Tongue (tissue), 2 donors: ENCODE measurements around the gene MMP17. TPM values are rescaled to one million over a fixed set of nuclear protein-coding genes. Genes with fewer than 3 reads are reported as not detected.

Experiments used
- DNase-seq: peaks from one replicate; pipeline ENCODE4 v3.0.0-alpha.2; 2015
- total RNA-seq: library from RNA; depleted of rRNA; stranded (reverse); fragments of >200 nt; gene quantifications from one replicate; pipeline ENCODE4 v1.2.3, GENCODE V29; 2014

MMP17 gene
- 6.8 TPM for total RNA-seq

- DNase-seq, result peak; percentile 73
These were observed at the start of gene MMP17 for GRCh38 chr12:131827961-131828534. MMP17 (plus strand) TSS chr12:131828393; CDS start chr12:131828495, 102 bp downstream.

- no peak for DNase-seq
These were observed 49.2 kb upstream of the MMP17 start for GRCh38 chr12:131779027-131779426.

DNA sequence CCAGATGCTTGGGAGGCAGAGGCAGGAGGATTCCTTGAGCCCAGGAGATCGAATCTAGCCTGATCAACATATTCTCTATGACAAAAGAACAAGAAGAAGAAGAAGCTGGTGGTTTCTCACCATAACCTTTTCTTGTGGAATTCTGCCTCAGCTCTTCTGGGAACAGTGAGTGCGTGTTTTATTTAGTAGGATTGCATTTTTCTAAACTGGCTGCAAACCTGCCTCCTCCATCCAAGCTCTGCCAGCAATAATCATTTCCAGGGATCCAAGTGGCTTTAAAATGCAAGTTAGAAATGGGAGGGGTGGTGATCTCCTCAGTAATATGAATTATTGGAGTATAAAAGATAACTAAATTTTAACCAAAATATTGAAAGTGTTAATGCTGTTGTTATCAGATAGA lies 46.1 kb upstream of the MMP17 start:
- DNase-seq, result no peak

GRCh38 chr12:131783915-131784541 lies 44.2 kb upstream of the MMP17 start:
- peak; percentile 28 for DNase-seq

GRCh38 chr12:131784909-131785762 lies 43.1 kb upstream of the MMP17 start:
- peak; percentile 13 for DNase-seq

- DNase-seq, result no peak
These were observed 42.3 kb upstream of the MMP17 start for GRCh38 chr12:131785763-131786330.

DNA sequence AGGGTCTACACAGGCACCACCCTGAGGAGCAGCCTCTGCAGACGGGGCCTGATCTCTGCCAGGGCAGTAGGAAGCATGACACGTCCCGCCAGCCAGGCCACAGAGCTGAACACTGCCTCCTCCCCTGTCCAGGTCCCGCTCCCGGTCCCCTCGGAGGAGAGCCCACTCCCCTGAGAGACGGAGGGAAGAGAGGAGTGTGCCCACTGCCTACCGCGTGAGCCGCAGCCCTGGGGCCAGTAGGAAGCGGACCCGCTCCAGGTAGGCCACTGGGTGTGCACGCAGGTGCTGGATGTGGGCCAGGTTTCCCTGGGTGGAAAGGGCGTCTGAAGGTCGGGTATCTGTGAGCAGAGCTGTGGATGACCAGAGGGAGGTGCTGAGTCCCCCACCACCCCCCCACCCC lies 41.9 kb upstream of the MMP17 start:
- no peak for DNase-seq

DNA sequence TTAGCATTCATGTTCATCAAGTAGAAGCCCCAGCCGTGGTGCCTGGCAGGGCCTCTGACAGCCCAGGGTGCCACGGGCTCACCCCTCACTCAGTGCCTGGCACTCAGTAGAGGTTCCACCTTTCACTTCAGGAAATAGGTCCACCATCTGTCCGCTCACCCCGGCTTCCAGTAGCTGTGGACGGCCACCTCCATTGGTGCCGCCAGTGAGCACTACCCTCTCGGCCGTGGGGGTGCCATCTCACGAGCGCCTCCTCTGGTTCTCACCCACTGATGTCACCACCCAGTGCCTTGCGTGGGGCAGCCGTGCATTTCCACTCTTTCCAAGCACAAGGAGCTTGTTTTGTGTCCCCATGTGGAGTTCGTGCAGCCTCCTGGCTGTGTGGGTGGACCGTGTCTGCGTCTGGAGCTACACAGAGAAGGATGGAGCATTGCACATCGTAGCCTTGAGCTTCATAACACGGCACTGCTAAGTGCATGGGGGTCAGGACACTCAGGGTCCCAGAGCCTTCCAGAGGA lies 41.0 kb upstream of the MMP17 start:
- no peak for DNase-seq

GRCh38 chr12:131788070-131788469 lies 40.1 kb upstream of the MMP17 start:
- no peak for DNase-seq

DNA sequence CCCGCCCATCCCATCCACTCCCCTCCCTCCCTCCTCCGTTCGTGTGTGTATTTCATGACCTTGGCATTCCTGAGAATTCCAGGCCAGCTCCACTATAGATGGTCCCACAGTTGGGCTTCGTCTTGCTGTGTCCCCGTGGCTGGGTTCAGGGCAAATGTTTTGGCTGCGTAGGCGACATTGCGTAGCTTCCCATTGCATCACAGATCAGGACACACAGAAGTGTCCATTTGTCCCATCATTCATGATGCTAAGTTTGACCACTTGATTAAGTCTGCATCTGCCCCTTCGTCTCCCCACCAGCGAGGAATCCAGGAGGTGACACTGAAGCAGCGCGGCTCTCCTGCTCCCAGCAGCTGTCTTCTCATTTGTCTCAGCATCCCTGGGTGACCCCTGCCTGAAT lies 38.6 kb upstream of the MMP17 start:
- DNase-seq, result no peak

DNA sequence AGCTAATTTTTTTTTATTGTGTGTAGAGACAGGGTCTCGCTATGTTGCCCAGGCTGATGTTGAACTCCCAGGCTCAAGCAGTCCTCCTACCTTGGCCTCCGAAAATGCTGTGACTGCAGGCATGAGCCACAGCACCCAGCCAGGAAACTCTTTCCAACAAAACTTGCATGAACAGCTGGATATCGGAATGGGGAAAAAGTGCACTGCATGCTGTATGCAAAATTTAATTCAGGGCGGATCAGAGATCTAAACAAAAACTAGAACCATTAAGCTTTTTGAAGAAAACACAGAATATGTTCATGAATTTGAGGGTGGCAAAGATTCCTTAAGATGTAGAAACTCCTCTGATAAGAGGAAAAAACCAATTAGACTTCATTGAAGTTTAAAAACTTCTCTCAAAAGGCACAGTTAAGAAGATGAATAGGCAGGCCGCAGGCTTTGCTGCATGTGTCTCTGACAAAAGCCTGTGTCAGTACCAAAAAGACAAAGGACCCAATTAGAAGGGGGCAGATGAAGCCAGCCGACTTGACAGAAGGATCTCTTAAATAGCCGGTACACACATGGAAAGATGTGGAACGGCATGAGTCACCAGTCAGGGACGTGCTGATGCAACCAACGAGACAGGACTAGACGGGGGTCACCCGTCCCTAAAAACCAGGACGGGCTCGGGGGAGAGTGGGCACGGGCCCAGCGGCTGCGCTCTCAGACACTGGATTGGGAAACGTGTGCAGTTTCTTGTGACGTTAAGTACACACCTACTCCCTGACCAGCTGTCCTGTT lies 34.8 kb upstream of the MMP17 start:
- DNase-seq, result no peak

- no peak for DNase-seq
These were observed 34.1 kb upstream of the MMP17 start for GRCh38 chr12:131794061-131794460.

DNA sequence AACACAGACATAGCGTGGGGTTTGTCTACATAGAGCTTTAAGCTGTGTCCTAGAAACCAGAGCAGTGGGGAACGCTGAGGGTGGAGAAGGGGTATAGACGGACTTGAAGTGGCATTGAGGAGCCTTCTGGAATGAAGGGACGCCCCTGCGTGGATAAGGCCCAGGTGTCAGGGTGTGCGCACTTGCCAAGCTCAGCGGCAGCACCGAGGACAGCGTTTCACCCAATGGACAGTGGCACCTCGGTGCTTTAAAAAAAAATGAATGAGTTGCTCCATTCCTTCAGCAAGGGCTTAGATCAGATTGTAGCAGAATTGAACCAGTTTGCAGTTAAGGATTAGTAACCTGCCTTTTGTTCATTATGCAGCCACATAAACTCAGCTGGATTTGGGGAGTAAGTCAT lies 33.6 kb upstream of the MMP17 start:
- no peak for DNase-seq

DNA sequence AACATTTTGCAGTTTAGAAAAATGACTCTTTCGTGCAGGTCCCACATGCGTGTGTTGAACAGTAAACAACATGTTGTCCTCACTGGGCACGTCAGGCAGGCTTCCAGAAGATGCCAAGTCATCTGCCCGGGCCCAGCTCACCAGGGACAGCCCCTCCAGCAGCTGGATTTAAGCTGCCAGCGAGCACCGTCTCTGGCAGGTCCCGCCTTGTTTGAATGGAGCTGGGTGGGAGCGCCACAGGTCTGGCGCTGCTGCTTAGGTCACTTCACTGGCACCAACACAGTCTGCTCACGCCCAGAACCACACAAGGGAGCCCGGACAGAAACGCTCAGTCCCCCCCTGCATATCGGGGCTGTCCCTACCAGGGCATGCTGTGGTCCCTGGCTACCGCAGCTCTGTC lies 33.1 kb upstream of the MMP17 start:
- no peak for DNase-seq

- DNase-seq, result peak; percentile 38
These were observed 32.3 kb upstream of the MMP17 start for GRCh38 chr12:131795690-131796410.

GRCh38 chr12:131796411-131796736 lies 31.8 kb upstream of the MMP17 start:
- no peak for DNase-seq

GRCh38 chr12:131796754-131797587 lies 31.2 kb upstream of the MMP17 start:
- DNase-seq, result no peak

- no peak for DNase-seq
These were observed 30.6 kb upstream of the MMP17 start for GRCh38 chr12:131797588-131797934.

GRCh38 chr12:131799195-131799594 lies 29.0 kb upstream of the MMP17 start:
- no peak for DNase-seq

DNA sequence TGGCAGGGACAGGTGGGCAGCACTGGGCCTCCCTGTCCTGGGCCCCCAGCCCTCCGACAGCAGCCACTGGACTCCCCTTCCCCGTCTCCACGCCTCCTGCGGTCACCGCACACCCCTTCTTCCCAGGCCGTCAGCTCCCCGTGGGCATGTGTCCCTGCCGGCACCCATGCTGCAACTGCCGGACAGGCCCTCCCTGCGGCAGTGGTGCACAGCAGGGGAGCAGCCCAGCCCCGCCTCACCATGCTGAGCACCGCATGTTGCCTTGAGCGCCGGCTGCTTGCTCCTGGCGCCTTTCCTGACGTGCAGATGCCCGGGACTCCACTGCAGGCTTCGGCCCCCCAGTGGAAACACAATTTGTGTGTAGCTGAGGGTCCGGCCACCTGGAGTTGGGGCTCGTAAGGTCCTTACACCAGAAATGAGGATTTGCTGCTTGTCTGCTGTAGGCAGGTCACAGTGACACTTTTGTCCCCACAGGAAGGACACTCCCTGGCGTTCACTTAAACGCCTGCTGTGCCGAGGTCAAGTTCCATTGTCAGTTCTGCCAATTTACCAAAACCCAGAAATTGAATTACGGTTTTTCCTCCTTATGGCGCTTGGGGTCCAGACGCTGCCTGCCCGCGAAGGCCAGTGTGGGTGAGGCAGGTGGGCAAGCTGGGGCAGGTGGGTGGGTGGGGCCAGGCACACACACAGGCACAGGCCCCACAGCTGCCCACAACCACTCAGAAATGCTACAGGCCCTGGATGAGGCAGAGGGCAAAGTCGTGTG lies 28.2 kb upstream of the MMP17 start:
- DNase-seq, result no peak
